Neuronal stem cell (in vitro differentiated cells): ENCODE data around the gene PITPNM3. TPM values are rescaled to one million over a fixed set of nuclear protein-coding genes. Genes with fewer than 3 reads are reported as not detected.

Experiments used
- DNase-seq: peaks from one replicate; pipeline ENCODE4 v3.0.0-alpha.2; 2013; ENCODE audit warnings: low spot score
- H2AFZ ChIP-seq: one replicate; pipeline ENCODE4 v1.6.1; 2013; ENCODE audit warnings: mild to moderate bottlenecking, low read length, inconsistent platforms
- H2AK5ac ChIP-seq: 2 replicates; pipeline ENCODE4 v1.6.1; 2013; ENCODE audit warnings: low read depth, mild to moderate bottlenecking, inconsistent platforms, low read length, moderate library complexity, mixed read lengths
- H2BK120ac ChIP-seq: 2 replicates; pipeline ENCODE4 v1.6.1; 2013; ENCODE audit warnings: low read depth, mild to moderate bottlenecking, inconsistent platforms, low read length, moderate library complexity, mixed read lengths
- H2BK12ac ChIP-seq: one replicate; pipeline ENCODE4 v1.6.1; 2013; ENCODE audit warnings: low read length, inconsistent platforms
- H2BK15ac ChIP-seq: 2 replicates; pipeline ENCODE4 v1.6.1; 2013; ENCODE audit warnings: mild to moderate bottlenecking, low read length, inconsistent platforms, mixed read lengths
- H2BK5ac ChIP-seq: one replicate; pipeline ENCODE4 v1.6.1; 2013; ENCODE audit warnings: inconsistent platforms, mild to moderate bottlenecking, low read length, moderate library complexity
- H3K14ac ChIP-seq: one replicate; pipeline ENCODE4 v1.6.1; 2013; ENCODE audit warnings: low read length, inconsistent platforms
- H3K18ac ChIP-seq: 2 replicates; pipeline ENCODE4 v1.6.1; 2013; ENCODE audit warnings: low read length, inconsistent platforms
- H3K23ac ChIP-seq: 2 replicates; pipeline ENCODE4 v1.6.1; 2013; ENCODE audit warnings: low read depth, mild to moderate bottlenecking, mixed read lengths, low read length, inconsistent platforms; ENCODE audit not compliant: poor library complexity
- H3K27ac ChIP-seq: replicated peaks from 3 replicates; pipeline ENCODE4 v1.5.1; 2013; ENCODE audit warnings: low read length, inconsistent platforms
- H3K27me3 ChIP-seq, 3 experiments: 2 replicates each; pipeline ENCODE4 v1.6.1; 2013; ENCODE audit warnings: low read length in 3 of 3, mild to moderate bottlenecking in 2 of 3, inconsistent platforms in 1 of 3, low read depth in 1 of 3, mixed read lengths in 1 of 3, moderate library complexity in 1 of 3; ENCODE audit not compliant: control insufficient read depth in 3 of 3, insufficient read depth in 3 of 3
- H3K36me3 ChIP-seq, 2 donors: replicated peaks in 1 of 2; 2 replicates each; pipeline ENCODE4 v1.6.1; 2013; ENCODE audit warnings: low read length in 2 of 2; ENCODE audit not compliant: control insufficient read depth in 2 of 2, insufficient read depth in 2 of 2
- H3K4ac ChIP-seq: 2 replicates; pipeline ENCODE4 v1.6.1; 2013; ENCODE audit warnings: inconsistent platforms, mild to moderate bottlenecking, low read length, moderate library complexity
- H3K4me1 ChIP-seq, 2 donors: 1 replicate in 1 of 2; 2 replicates in 1 of 2; pipeline ENCODE4 v1.6.1; 2013; ENCODE audit warnings: low read length in 2 of 2, low read depth in 1 of 2; ENCODE audit not compliant: control insufficient read depth in 2 of 2, insufficient read depth in 1 of 2
- H3K4me2 ChIP-seq: one replicate; pipeline ENCODE4 v1.6.1; 2013; ENCODE audit warnings: mild to moderate bottlenecking, low read length, inconsistent platforms; ENCODE audit not compliant: insufficient read depth, poor library complexity, severe bottlenecking
- H3K4me3 ChIP-seq, 2 donors: 2 replicates each; pipeline ENCODE4 v1.5.1; 2013; ENCODE audit warnings: low read length in 2 of 2, mild to moderate bottlenecking in 2 of 2, inconsistent platforms in 1 of 2, moderate library complexity in 1 of 2
- H3K79me1 ChIP-seq: one replicate; pipeline ENCODE4 v1.6.1; 2013; ENCODE audit warnings: low read depth, mild to moderate bottlenecking, inconsistent platforms, low read length, moderate library complexity
- H3K9ac ChIP-seq: one replicate; pipeline ENCODE4 v1.6.1; 2013; ENCODE audit warnings: mild to moderate bottlenecking, low read depth, low read length, inconsistent platforms; ENCODE audit not compliant: poor library complexity
- H3K9me3 ChIP-seq, 2 donors: replicated peaks in 1 of 2; 2 replicates each; pipeline versions ENCODE3 to v1.6.1; 2013; ENCODE audit warnings: low read length in 2 of 2, mild to moderate bottlenecking in 2 of 2, inconsistent platforms in 1 of 2, low read depth in 1 of 2, mixed read lengths in 1 of 2, moderate library complexity in 1 of 2; ENCODE audit not compliant: control insufficient read depth in 2 of 2, insufficient read depth in 1 of 2
- H4K8ac ChIP-seq: one replicate; pipeline ENCODE4 v1.6.1; 2013; ENCODE audit warnings: low read depth, mild to moderate bottlenecking, inconsistent platforms, low read length, moderate library complexity
- H4K91ac ChIP-seq: one replicate; pipeline ENCODE4 v1.6.1; 2013; ENCODE audit warnings: low read length, low read depth, mild to moderate bottlenecking, inconsistent platforms; ENCODE audit not compliant: poor library complexity
- WGBS, 2 donors: extraction: QIAGEN DNeasy Blood & Tissue Kit; methylation state at CpG; one replicate each; pipeline ENCODE4 v1.1.7; 2013; ENCODE audit warnings: missing lambda C conversion rate in 2 of 2, mixed read lengths in 1 of 2; ENCODE audit not compliant: insufficient read length in 2 of 2, insufficient replicate concordance in 1 of 2; ENCODE audit errors: extremely low coverage in 2 of 2; 5-methylcytosine and 5-hydroxymethylcytosine counted together
- polyA plus RNA-seq, 2 experiments: library from polyadenylated mRNA; stranded (reverse); fragments of 200-250 nt; gene quantifications; one replicate each; pipeline ENCODE4 v1.2.3, GENCODE V29; 2013

Gene PITPNM3
- 2.0 TPM for polyA plus RNA-seq (2013, experiment 1 of 2)
- polyA plus RNA-seq (2013, experiment 2 of 2), result 2.0 TPM

- peak within 1 kb of the TSS; percentile 40 to 78 for H3K4me3 ChIP-seq
- no CpG with 5 or more reads among the region's 122 CpGs for WGBS, 2 donors
- no peak for DNase-seq
- no peak within 1 kb of the TSS for H3K27ac ChIP-seq
- peak within 1 kb of the TSS; percentile 89 for H2AFZ ChIP-seq
- peak within 1 kb of the TSS; percentile 93 for H2BK15ac ChIP-seq
- H3K4ac ChIP-seq, result no peak within 1 kb of the TSS
- peak within 1 kb of the TSS; percentile 72 for H3K9ac ChIP-seq
- H2BK120ac ChIP-seq, result no peak within 1 kb of the TSS
- peak within 1 kb of the TSS; percentile 47 for H3K14ac ChIP-seq
- no peaks in the 10 kb centered on the region for H3K9me3 ChIP-seq
- H4K8ac ChIP-seq, result no peak within 1 kb of the TSS
- H3K23ac ChIP-seq, result peak within 1 kb of the TSS; percentile 90
- H3K27me3 ChIP-seq, result peaks cover 13 to 51% (median 37%) of the 10 kb centered on the region in 3 experiments
- no peak within 1 kb of the TSS for H4K91ac ChIP-seq
- H3K4me1 ChIP-seq, result peaks cover 9 to 17% of the 10 kb centered on the region in 2 donors
- peak within 1 kb of the TSS; percentile 97 for H2AK5ac ChIP-seq
- H3K36me3 ChIP-seq, result no peaks in the 10 kb centered on the region
- peak within 1 kb of the TSS; percentile 92 for H3K18ac ChIP-seq
- peak within 1 kb of the TSS; percentile 95 for H3K4me2 ChIP-seq
- no peak within 1 kb of the TSS for H2BK5ac ChIP-seq
- no peaks in the 10 kb centered on the region for H3K79me1 ChIP-seq
- peak within 1 kb of the TSS; percentile 95 for H2BK12ac ChIP-seq
Measured at GRCh38 chr17:6556121-6557039, at the start of gene PITPNM3. Gene PITPNM3, minus strand, starts transcription at chr17:6556555. Its CDS starts 149 bp downstream, at chr17:6556406.

- Histone ChIP-seq H3K9ac (no peak overlapping the region), H3K79me1 (no peaks in the 10 kb centered on the region), H3K4ac (no peak overlapping the region), H3K4me1 (no peaks in the 10 kb centered on the region), H4K91ac (no peak overlapping the region), H2BK15ac (no peak overlapping the region), H3K27ac (no peak overlapping the region), H3K18ac (no peak overlapping the region), H3K4me2 (no peak overlapping the region), H3K23ac (no peak overlapping the region), H2BK5ac (no peak overlapping the region), H3K27me3 (no peaks in the 10 kb centered on the region), H3K14ac (no peak overlapping the region), H2AK5ac (no peak overlapping the region), H2BK12ac (no peak overlapping the region), H2BK120ac (no peak overlapping the region), H4K8ac (no peak overlapping the region), H3K9me3 (no peaks in the 10 kb centered on the region), H2AFZ (no peak overlapping the region), H3K4me3 (no peak overlapping the region), H3K36me3 (peaks cover 22 to 100% of the 10 kb centered on the region in 2 donors)
- DNase-seq, result no peak
- no CpG with 5 or more reads among the region's 6 CpGs for WGBS, 2 donors
Measured at GRCh38 chr17:6605142-6605541, 48.8 kb upstream of the PITPNM3 start.

- Histone ChIP-seq H3K9ac (no peak overlapping the region), H3K27me3 (no peaks in the 10 kb centered on the region), H2AK5ac (no peak overlapping the region), H3K4me2 (no peak overlapping the region), H3K9me3 (no peaks in the 10 kb centered on the region), H3K18ac (no peak overlapping the region), H4K8ac (no peak overlapping the region), H2BK5ac (no peak overlapping the region), H3K14ac (no peak overlapping the region), H4K91ac (no peak overlapping the region), H3K4ac (no peak overlapping the region), H3K4me3 (no peak overlapping the region), H2AFZ (no peak overlapping the region), H2BK12ac (no peak overlapping the region), H3K23ac (no peak overlapping the region), H3K36me3 (peaks cover 19 to 100% of the 10 kb centered on the region in 2 donors), H3K4me1 (no peaks in the 10 kb centered on the region), H2BK120ac (no peak overlapping the region), H3K27ac (no peak overlapping the region), H3K79me1 (no peaks in the 10 kb centered on the region), H2BK15ac (no peak overlapping the region)
- no peak for DNase-seq
- WGBS, 2 donors, result no CpG with 5 or more reads among the region's 3 CpGs
Measured at GRCh38 chr17:6603744-6604325, 47.5 kb upstream of the PITPNM3 start.

- Histone ChIP-seq H3K27ac (no peak overlapping the region), H3K23ac (no peak overlapping the region), H4K8ac (no peak overlapping the region), H4K91ac (no peak overlapping the region), H2BK15ac (no peak overlapping the region), H3K79me1 (no peaks in the 10 kb centered on the region), H3K4me3 (no peak overlapping the region), H2AK5ac (no peak overlapping the region), H2BK120ac (no peak overlapping the region), H3K27me3 (no peaks in the 10 kb centered on the region), H3K18ac (no peak overlapping the region), H3K14ac (no peak overlapping the region), H3K36me3 (peaks cover 16 to 100% of the 10 kb centered on the region in 2 donors), H2BK5ac (no peak overlapping the region), H3K4ac (no peak overlapping the region), H3K9ac (no peak overlapping the region), H2BK12ac (no peak overlapping the region), H2AFZ (no peak overlapping the region), H3K4me1 (no peaks in the 10 kb centered on the region), H3K4me2 (no peak overlapping the region), H3K9me3 (no peaks in the 10 kb centered on the region)
- DNase-seq, result no peak
- no CpG with 5 or more reads among the region's 2 CpGs for WGBS, 2 donors
Measured at GRCh38 chr17:6602141-6602540, 45.8 kb upstream of the PITPNM3 start.
